BLaER1 treated with 17β-estradiol and CSF1 and Interleukin-3, amounts not matched to agents 10 nM and 100 nM (cell line): Measurements from ENCODE around the gene FBXL17.

Source experiments
- H3K27ac ChIP-seq, 11 experiments: shearing (Covaris generic); formaldehyde crosslinking; 2 replicates each; pipeline ENCODE4 v1.8.1; 2022
- H3K27me3 ChIP-seq, 11 experiments: shearing (Covaris generic); formaldehyde crosslinking; 2 replicates each; pipeline ENCODE4 v1.8.1; 2022
- H3K36me3 ChIP-seq, 11 experiments: shearing (Covaris generic); formaldehyde crosslinking; 2 replicates each; pipeline ENCODE4 v1.8.1; 2022
- H3K4me1 ChIP-seq, 10 experiments: shearing (Covaris generic); formaldehyde crosslinking; 2 replicates each; pipeline ENCODE4 v1.8.1; 2022
- H3K4me2 ChIP-seq, 11 experiments: shearing (Covaris generic); formaldehyde crosslinking; 2 replicates each; pipeline ENCODE4 v1.8.1; 2022
- H3K4me3 ChIP-seq, 10 experiments: shearing (Covaris generic); formaldehyde crosslinking; 2 replicates each; pipeline ENCODE4 v1.8.1; 2022
- H3K9ac ChIP-seq, 11 experiments: shearing (Covaris generic); formaldehyde crosslinking; 2 replicates each; pipeline ENCODE4 v1.8.1; 2022
- H3K9me3 ChIP-seq, 11 experiments: shearing (Covaris generic); formaldehyde crosslinking; replicated peaks in 1 of 11; 2 replicates each; pipeline ENCODE4 v1.8.1; 2022
- H4K20me1 ChIP-seq, 11 experiments: shearing (Covaris generic); formaldehyde crosslinking; 2 replicates each; pipeline ENCODE4 v1.8.1; 2022
- Cebpa-rat ChIP-seq, 11 experiments: shearing (Covaris generic); IDR thresholded peaks; 2 replicates each; pipeline ENCODE4 v1.8.1; 2022

FBXL17 gene

DNA sequence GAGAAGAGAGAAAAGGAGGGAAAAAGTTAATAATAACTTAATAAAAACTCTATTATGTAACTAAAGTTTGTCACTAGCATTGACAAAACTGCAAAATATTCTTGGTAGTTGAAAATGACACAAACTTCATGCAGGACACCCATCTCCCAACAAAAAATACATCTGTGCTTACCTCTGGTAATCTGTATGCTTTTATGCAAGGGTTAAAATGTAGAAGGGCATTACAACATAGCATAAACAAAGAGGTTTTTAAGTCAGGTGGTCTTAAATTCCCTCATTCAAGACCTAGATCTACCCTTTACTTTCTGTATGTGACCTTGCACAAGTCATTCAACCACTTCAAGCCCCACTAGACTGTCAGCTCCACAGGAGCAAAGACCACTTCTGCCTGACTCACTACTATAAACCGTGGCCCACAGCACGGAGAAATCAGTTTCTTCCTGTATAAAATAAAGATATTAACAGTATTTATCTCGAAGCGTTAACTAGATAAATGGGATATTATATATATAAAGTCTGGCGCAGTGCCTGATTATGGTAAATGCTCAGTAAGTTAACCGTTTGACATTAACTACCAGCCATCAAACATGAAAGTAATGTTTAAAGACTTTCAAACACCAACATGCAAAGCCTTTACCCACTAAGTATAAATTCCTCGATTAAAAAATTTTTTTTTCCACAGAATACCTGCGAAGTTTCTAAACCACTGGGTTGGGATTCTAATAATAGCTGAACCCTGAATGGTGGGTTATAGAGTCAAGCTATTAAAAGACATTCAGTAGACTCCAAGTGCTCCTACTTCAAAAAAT is 2.0 kb downstream of the FBXL17 start:
- Histone ChIP-seq H3K9me3 (peaks cover 22 to 29% (median 26%) of the 10 kb centered on the region in 11 experiments), H3K4me3 (peak overlapping the region; percentile 87 to 95 (median 91)), H3K4me1 (peaks cover 18 to 40% (median 30%) of the 10 kb centered on the region in 10 experiments), H4K20me1 (peaks cover 0 to 13% (median 0%) of the 10 kb centered on the region in 11 experiments; a peak in 3 of 22 replicates), H3K4me2 (peak overlapping the region; percentile 67 to 94 (median 83)), H3K36me3 (peaks cover 0 to 11% (median 0%) of the 10 kb centered on the region in 11 experiments; a peak in 4 of 22 replicates), H3K9ac (peak overlapping the region; percentile 97 to 100 (median 99)), H3K27ac (peak overlapping the region; percentile 96 to 100 (median 99); a peak in 20 of 22 replicates), H3K27me3 (no peaks in the 10 kb centered on the region)
- no peak for TF ChIP-seq Cebpa-rat (IDR thresholded peaks at IDR 0.05)

DNA sequence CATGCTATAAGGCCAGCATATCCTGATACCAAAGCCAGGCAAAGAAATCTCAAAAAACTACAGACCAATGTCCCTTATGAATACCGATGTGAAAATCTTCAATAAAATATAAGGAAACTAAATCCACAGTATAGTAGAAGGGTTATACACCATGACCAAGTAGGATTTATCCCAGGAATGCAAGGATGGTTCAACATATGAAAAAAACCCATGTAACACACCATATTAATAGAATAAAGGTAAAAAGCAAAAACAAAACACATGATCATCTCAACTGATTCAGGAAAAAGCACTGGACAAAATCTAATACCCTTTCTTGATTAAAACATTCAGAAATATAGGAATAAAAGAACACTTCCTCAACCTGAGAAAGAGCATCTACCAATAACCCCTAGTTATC is 6.1 kb downstream of the FBXL17 start:
- no peak overlapping the region for H3K9ac ChIP-seq
- no peak overlapping the region for H3K4me3 ChIP-seq
- no peak overlapping the region for H3K4me2 ChIP-seq
- H3K27me3 ChIP-seq, result no peaks in the 10 kb centered on the region
- H3K4me1 ChIP-seq, result peaks cover 5 to 28% (median 18%) of the 10 kb centered on the region in 10 experiments
- TF ChIP-seq Cebpa-rat (IDR thresholded peaks at IDR 0.05), result no peak
- H3K9me3 ChIP-seq, result peaks cover 39 to 55% (median 51%) of the 10 kb centered on the region in 11 experiments
- H3K27ac ChIP-seq, result no peak overlapping the region
- peaks cover 4 to 20% (median 8%) of the 10 kb centered on the region in 11 experiments; a peak in 16 of 22 replicates for H3K36me3 ChIP-seq
- peaks cover 0 to 13% (median 0%) of the 10 kb centered on the region in 11 experiments; a peak in 4 of 22 replicates for H4K20me1 ChIP-seq

DNA sequence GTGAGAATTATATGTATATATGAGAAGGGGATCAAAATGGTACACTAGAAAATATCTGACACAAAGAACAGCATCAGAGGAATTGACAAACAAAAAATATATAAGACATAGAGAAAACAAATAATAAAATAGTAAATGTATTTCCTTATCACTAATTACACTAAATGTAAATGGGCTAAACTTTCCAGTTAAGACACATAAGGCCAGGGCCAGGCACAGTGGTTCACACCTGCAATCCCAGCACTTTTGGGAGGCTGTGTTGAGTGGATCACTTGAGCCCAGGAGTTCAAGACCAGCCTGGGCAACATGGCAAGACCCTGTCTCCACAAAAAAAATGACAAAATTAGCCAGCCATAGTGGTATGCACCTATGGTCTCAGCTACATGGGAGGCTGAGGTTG is 8.5 kb downstream of the FBXL17 start:
- TF ChIP-seq Cebpa-rat (IDR thresholded peaks at IDR 0.05), result no peak
- H3K36me3 ChIP-seq, result peaks cover 4 to 20% (median 8%) of the 10 kb centered on the region in 11 experiments; a peak in 16 of 22 replicates
- H3K4me2 ChIP-seq, result no peak overlapping the region
- H4K20me1 ChIP-seq, result no peaks in the 10 kb centered on the region; a peak in 4 of 22 replicates
- no peak overlapping the region; a peak in 1 of 20 replicates for H3K4me3 ChIP-seq
- H3K9ac ChIP-seq, result no peak overlapping the region
- no peak overlapping the region for H3K27ac ChIP-seq
- H3K4me1 ChIP-seq, result peaks cover 0 to 10% (median under 1%) of the 10 kb centered on the region in 10 experiments; a peak in 4 of 20 replicates
- H3K27me3 ChIP-seq, result no peaks in the 10 kb centered on the region
- peaks cover 39 to 55% (median 51%) of the 10 kb centered on the region in 11 experiments for H3K9me3 ChIP-seq

DNA sequence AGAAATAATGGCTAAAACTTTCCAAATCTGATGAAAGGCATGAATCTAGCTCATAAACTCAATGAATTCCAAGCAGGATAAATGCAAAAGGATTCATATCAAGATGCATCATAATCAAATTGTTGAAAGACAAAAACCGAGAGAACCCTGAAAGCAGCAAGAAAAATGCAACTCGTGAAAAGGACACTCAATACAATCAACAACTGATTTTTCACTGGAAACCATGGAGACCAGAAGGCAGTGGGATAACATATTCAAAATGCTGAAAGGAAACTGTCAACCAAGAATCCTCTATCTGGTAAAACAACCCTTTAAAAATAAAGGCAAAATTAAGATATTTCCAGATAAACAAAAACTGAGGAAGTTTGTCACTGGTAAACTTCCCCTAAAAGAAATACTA is 9.5 kb downstream of the FBXL17 start:
- Histone ChIP-seq H3K4me2 (no peak overlapping the region), H3K4me3 (no peak overlapping the region), H3K36me3 (peaks cover 4 to 22% (median 10%) of the 10 kb centered on the region in 11 experiments; a peak in 16 of 22 replicates), H3K27me3 (no peaks in the 10 kb centered on the region), H3K27ac (no peak overlapping the region), H4K20me1 (no peaks in the 10 kb centered on the region; a peak in 4 of 22 replicates), H3K9ac (no peak overlapping the region), H3K9me3 (peaks cover 39 to 54% (median 49%) of the 10 kb centered on the region in 11 experiments), H3K4me1 (0 out of 20 replicates have a peak, but pooled peaks cover 0 to 9% (median 0%) of the 10 kb centered on the region in 10 experiments)
- TF ChIP-seq Cebpa-rat (IDR thresholded peaks at IDR 0.05), result no peak

DNA sequence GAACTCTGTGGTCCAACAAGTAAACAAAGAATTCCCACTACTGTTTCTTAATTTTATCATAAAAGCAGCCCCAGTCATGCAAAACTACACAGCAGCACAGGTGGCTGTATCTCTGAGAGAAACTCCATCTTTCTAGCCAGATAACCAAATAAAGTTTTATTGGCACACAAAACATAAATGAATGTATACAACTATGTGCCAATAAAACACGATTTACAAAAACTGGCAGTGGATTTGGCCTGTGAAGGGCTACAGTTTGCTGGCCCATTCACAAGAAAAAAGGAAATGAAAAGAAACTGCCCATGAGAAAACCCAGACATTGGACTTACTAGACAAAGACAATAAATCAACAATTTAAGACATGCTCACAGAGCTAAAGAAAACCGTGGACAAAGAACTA is 10.6 kb downstream of the FBXL17 start:
- no peak overlapping the region for H3K4me3 ChIP-seq
- peaks cover 4 to 28% (median 6%) of the 10 kb centered on the region in 11 experiments; a peak in 15 of 22 replicates for H3K36me3 ChIP-seq
- H3K4me2 ChIP-seq, result no peak overlapping the region
- peaks cover 29 to 43% (median 38%) of the 10 kb centered on the region in 11 experiments for H3K9me3 ChIP-seq
- H3K9ac ChIP-seq, result no peak overlapping the region
- no peaks in the 10 kb centered on the region for H3K27me3 ChIP-seq
- H3K27ac ChIP-seq, result no peak overlapping the region
- H4K20me1 ChIP-seq, result no peaks in the 10 kb centered on the region; a peak in 4 of 22 replicates
- no peak for TF ChIP-seq Cebpa-rat (IDR thresholded peaks at IDR 0.05)
- H3K4me1 ChIP-seq, result 0 out of 20 replicates have a peak, but pooled peaks cover 0 to 9% (median 0%) of the 10 kb centered on the region in 10 experiments

DNA sequence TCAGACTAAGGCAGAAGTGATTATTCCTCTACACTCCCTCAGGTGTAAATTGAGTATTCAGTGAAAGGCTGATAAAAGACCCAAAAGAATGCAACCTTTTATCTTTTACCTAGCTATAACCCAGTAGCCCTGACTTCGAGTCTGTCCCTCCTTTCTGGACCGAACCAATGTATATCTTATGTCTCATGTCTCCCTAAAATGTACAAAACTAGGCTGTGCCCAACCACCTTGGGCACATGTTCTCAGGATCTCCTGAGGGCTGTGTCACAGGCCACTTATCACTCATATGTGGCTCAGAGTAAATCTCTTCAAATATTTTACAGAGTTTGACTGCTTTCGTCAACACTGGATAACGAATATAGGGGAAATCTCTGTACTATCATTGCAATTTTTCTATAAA is 12.7 kb downstream of the FBXL17 start:
- Histone ChIP-seq H3K9me3 (peaks cover 9 to 22% (median 18%) of the 10 kb centered on the region in 11 experiments), H3K27ac (no peak overlapping the region), H4K20me1 (no peaks in the 10 kb centered on the region; a peak in 4 of 22 replicates), H3K4me3 (no peak overlapping the region), H3K9ac (no peak overlapping the region), H3K4me1 (0 out of 20 replicates have a peak, but pooled peaks cover 0 to 9% (median 0%) of the 10 kb centered on the region in 10 experiments), H3K4me2 (no peak overlapping the region), H3K36me3 (peaks cover 4 to 38% (median 12%) of the 10 kb centered on the region in 11 experiments; a peak in 18 of 22 replicates), H3K27me3 (no peaks in the 10 kb centered on the region)
- no peak for TF ChIP-seq Cebpa-rat (IDR thresholded peaks at IDR 0.05)

DNA sequence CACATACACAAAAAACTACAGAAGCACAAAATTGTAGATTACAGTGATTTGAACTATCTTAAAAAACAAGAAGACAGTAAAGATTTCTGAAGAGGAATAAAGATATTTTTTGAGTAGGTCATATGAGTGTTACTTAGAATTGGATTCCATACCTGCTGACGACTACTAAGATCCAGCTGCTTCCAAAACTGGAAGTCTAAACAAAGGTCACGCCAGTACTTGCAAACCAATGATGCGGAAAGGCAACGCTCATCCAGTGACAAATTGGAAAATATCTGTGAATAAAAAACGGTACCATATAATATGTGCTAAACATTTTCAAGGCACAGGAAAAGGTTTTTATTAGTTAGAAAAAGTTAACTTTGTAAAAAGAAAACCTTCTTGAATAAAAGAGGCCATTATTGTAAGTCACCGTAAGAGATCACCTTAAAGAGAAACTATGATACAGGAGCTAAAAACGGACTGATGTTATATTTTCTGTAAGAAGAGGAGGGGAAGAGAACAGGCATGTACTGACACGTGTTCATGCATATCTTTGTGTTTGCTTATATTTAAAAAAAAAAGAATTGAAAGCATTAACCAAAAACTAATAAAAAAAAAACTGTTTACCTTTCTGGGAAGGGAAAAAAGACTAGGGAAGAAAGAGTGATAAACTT is 14.1 kb downstream of the FBXL17 start:
- Histone ChIP-seq H3K4me2 (no peak overlapping the region), H4K20me1 (no peaks in the 10 kb centered on the region; a peak in 4 of 22 replicates), H3K4me1 (0 out of 20 replicates have a peak, but pooled peaks cover 0 to 9% (median 0%) of the 10 kb centered on the region in 10 experiments), H3K36me3 (peaks cover 0 to 33% (median 8%) of the 10 kb centered on the region in 11 experiments; a peak in 11 of 22 replicates), H3K9me3 (peaks cover 0 to 12% (median 9%) of the 10 kb centered on the region in 11 experiments; a peak in 8 of 22 replicates), H3K27ac (no peak overlapping the region), H3K27me3 (no peaks in the 10 kb centered on the region), H3K9ac (no peak overlapping the region), H3K4me3 (no peak overlapping the region)
- no peak for TF ChIP-seq Cebpa-rat (IDR thresholded peaks at IDR 0.05)

DNA sequence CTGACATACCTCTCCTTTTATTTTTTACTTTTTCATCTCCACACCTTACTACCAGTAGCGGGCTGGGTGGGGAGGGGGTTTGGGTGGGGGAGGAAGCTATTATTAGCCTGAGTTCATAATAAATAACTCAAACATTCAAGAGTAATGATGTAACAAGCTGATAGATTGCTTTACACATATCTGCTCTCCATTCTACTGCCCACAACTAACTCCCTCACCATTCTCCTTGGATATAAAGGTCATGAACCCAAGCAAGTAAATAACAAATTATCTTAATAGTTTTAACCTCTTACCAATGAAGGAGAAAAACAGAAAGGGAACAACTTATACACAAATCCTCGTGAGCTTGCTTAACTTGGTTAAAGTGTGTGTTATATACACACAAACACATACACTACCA is 15.4 kb downstream of the FBXL17 start:
- no peak for TF ChIP-seq Cebpa-rat (IDR thresholded peaks at IDR 0.05)
- Histone ChIP-seq H3K27me3 (no peaks in the 10 kb centered on the region), H3K27ac (no peak overlapping the region), H3K4me3 (no peak overlapping the region), H4K20me1 (no peaks in the 10 kb centered on the region; a peak in 2 of 22 replicates), H3K4me1 (0 out of 20 replicates have a peak, but pooled peaks cover 0 to 5% (median 0%) of the 10 kb centered on the region in 10 experiments), H3K9me3 (no peaks in the 10 kb centered on the region), H3K36me3 (peaks cover 0 to 39% (median 11%) of the 10 kb centered on the region in 11 experiments; a peak in 11 of 22 replicates), H3K9ac (no peak overlapping the region), H3K4me2 (no peak overlapping the region)
